MM.1S (cell line): ENCODE results near the gene GCNT2.

Experiments
- EZH2 ChIP-seq: fragments of 300-600 bp; sonication (generic); optimal IDR thresholded peaks from 2 replicates; pipeline ENCODE3; 2017; ENCODE audit warnings: low read depth, mild to moderate bottlenecking, antibody characterized with exemption, low read length, mixed read lengths
- EZH2phosphoT487 ChIP-seq: fragments of 300-600 bp; sonication (generic); IDR thresholded peaks from 2 replicates; pipeline ENCODE4 v1.6.1; 2018; ENCODE audit warnings: antibody characterized with exemption, low read length
- TF ChIP-seq, protein P1 (sequence below): fragments of 300-600 bp; sonication (generic); IDR thresholded peaks from 2 replicates; pipeline ENCODE4 v1.5.1; 2016; ENCODE audit warnings: antibody characterized with exemption, low read length, mixed read lengths

DNA sequence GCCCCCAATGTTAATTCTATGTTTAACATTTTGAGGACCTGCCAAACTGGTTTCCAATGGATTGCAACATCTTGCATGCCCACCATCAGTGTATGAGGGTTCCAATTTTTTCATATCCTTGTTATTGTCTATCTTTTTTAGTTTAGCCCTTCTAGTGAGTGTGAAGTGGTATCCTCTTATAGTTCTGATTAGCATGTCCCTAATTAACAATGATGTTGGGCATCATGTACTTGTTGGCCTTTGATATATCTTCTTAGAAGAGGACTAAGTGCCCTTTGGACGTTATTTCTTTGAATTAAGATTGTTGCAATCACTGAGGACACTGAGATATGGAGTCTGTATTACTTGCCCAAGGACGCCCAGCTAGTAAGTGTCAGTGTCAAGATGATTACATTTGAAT lies 22.3 kb downstream of the GCNT2 start:
- TF ChIP-seq EZH2 (no peak), EZH2phosphoT487 (no peak)
- TF ChIP-seq, protein P1, sequence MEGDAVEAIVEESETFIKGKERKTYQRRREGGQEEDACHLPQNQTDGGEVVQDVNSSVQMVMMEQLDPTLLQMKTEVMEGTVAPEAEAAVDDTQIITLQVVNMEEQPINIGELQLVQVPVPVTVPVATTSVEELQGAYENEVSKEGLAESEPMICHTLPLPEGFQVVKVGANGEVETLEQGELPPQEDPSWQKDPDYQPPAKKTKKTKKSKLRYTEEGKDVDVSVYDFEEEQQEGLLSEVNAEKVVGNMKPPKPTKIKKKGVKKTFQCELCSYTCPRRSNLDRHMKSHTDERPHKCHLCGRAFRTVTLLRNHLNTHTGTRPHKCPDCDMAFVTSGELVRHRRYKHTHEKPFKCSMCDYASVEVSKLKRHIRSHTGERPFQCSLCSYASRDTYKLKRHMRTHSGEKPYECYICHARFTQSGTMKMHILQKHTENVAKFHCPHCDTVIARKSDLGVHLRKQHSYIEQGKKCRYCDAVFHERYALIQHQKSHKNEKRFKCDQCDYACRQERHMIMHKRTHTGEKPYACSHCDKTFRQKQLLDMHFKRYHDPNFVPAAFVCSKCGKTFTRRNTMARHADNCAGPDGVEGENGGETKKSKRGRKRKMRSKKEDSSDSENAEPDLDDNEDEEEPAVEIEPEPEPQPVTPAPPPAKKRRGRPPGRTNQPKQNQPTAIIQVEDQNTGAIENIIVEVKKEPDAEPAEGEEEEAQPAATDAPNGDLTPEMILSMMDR = no peak
